Right ventricle myocardium superior (tissue), 1 donor: ENCODE measurements around the gene SLC47A1. TPM values are rescaled to one million over a fixed set of nuclear protein-coding genes. Genes with fewer than 3 reads are reported as not detected.

Source experiments
- ATAC-seq: fragments of 200-7000 bp; cut with Tn5 transposase; one replicate; pipeline ENCODE4 v1.9.1; 2020; ENCODE audit warnings: mild to moderate bottlenecking; ENCODE audit not compliant: poor library complexity
- DNase-seq: peaks from one replicate; pipeline ENCODE4 v3.0.0-alpha.2; 2020
- intact Hi-C: fragments of 100-400 bp; cut with DNase I; formaldehyde crosslinking; loops from one replicate; pipeline ENCODE4 v1.11.2; 2022
- total RNA-seq: library from RNA; stranded (reverse); fragmentation: NEBNext Ultra II Directional; extraction: Animal tissue kit (Norgen Biotek cat#: 25700); gene quantifications from one replicate; pipeline ENCODE4 v1.2.1, GENCODE V29; 2021
- donor health status: DM: no; HTN: yes; CAD: no; lungs with severe emphysema.

SLC47A1 gene
- total RNA-seq, 1 donor from 2014 or later: 3.7 TPM

GRCh38 chr17:19546289-19547065, 12.8 kb downstream of the SLC47A1 start:
- intact Hi-C loops: no loop called here
- ATAC-seq (peak; percentile 86), DNase-seq (peak; percentile 61)

- ATAC-seq: no peak
- DNase-seq: no peak
These were observed 16.3 kb downstream of the SLC47A1 start for GRCh38 chr17:19549746-19550623.

GRCh38 chr17:19551165-19551564, 17.5 kb downstream of the SLC47A1 start:
- DNase-seq: no peak

More at GRCh38 chr17:19549746-19550623, 16.3 kb downstream of the SLC47A1 start:
- intact Hi-C loops: no loop called here

GRCh38 chr17:19551591-19552148, 18.0 kb downstream of the SLC47A1 start:
- intact Hi-C loops: no loop called here
- DNase-seq: no peak
- ATAC-seq: no peak

More at GRCh38 chr17:19551165-19551564, 17.5 kb downstream of the SLC47A1 start:
- ATAC-seq: no peak
- intact Hi-C loops: no loop called here

- ATAC-seq: no peak
- intact Hi-C loops: no loop called here
These were observed 19.4 kb downstream of the SLC47A1 start for GRCh38 chr17:19553036-19553435.

GRCh38 chr17:19554393-19554792, 20.7 kb downstream of the SLC47A1 start:
- intact Hi-C loops: no loop called here
- DNase-seq (no peak), ATAC-seq (peak; percentile 41)

More at GRCh38 chr17:19553036-19553435, 19.4 kb downstream of the SLC47A1 start:
- no peak for DNase-seq

GRCh38 chr17:19555746-19556145, 22.1 kb downstream of the SLC47A1 start:
- no peak for ATAC-seq
- intact Hi-C loops: no loop called here

GRCh38 chr17:19558946-19559345, 25.3 kb downstream of the SLC47A1 start:
- intact Hi-C loops: no loop called here
- DNase-seq (no peak), ATAC-seq (no peak)

More at GRCh38 chr17:19555746-19556145, 22.1 kb downstream of the SLC47A1 start:
- no peak for DNase-seq

GRCh38 chr17:19561697-19562318, 28.2 kb downstream of the SLC47A1 start:
- DNase-seq: no peak
- no peak for ATAC-seq
- intact Hi-C loops: no loop called here

- intact Hi-C loops: no loop called here
- DNase-seq: no peak
- ATAC-seq: no peak
These were observed 32.3 kb downstream of the SLC47A1 start for GRCh38 chr17:19565817-19566575.

GRCh38 chr17:19567216-19568015, 33.8 kb downstream of the SLC47A1 start:
- no peak for DNase-seq
- no peak for ATAC-seq
- intact Hi-C loops: no loop called here

- DNase-seq (no peak), ATAC-seq (no peak)
- intact Hi-C loops: no loop called here
These were observed 34.3 kb downstream of the SLC47A1 start for GRCh38 chr17:19568016-19568350.

- intact Hi-C loops: no loop called here
- ATAC-seq: no peak
- no peak for DNase-seq
These were observed 36.3 kb downstream of the SLC47A1 start for GRCh38 chr17:19569785-19570543.

- peak; percentile 10 for ATAC-seq
- no peak for DNase-seq
- intact Hi-C loops: no loop called here
These were observed 36.9 kb downstream of the SLC47A1 start for GRCh38 chr17:19570544-19571062.

GRCh38 chr17:19573075-19573474, 39.4 kb downstream of the SLC47A1 start:
- DNase-seq (no peak), ATAC-seq (no peak)
- intact Hi-C loops: no loop called here

- DNase-seq (no peak), ATAC-seq (no peak)
- intact Hi-C loops: no loop called here
These were observed 41.3 kb downstream of the SLC47A1 start for GRCh38 chr17:19574956-19575355.

- intact Hi-C loops: no loop called here
- DNase-seq (no peak), ATAC-seq (no peak)
These were observed 44.9 kb downstream of the SLC47A1 start for GRCh38 chr17:19578545-19578944.
